HEK293 (cell line): ENCODE data around the gene DOCK4.

Source experiments
- CTCF ChIA-PET: fragments of 350-600 bp; formaldehyde crosslinking; extraction: SDS; loops from one replicate; lab custom pipeline; 2021; ENCODE audit warnings: antibody characterized with exemption; lab: Yijun Ruan, JAX
- POLR2A ChIA-PET: fragments of 300-600 bp; formaldehyde crosslinking; extraction: SDS; loops from one replicate; lab custom pipeline; 2020; ENCODE audit warnings: antibody characterized with exemption, inconsistent platforms; lab: Yijun Ruan, JAX
- H3K27ac ChIP-seq: fragments of 200-500 bp; sonication (Bioruptor generic); 2 replicates; pipeline ENCODE4 v1.5.1; 2014; ENCODE audit warnings: low read depth, low read length, control low read depth, inconsistent platforms; ENCODE audit errors: extremely low read depth
- H3K36me3 ChIP-seq, 2 experiments: fragments of 200-500 bp in 1 of 2; sonication (Bioruptor generic) in 1 of 2; 1 replicate in 1 of 2; 2 replicates in 1 of 2; pipeline ENCODE4 v1.5.1; 2014 to 2017; ENCODE audit warnings: inconsistent platforms in 2 of 2, low read length in 2 of 2; ENCODE audit not compliant: control insufficient read depth in 2 of 2, insufficient read depth in 1 of 2
- H3K4me1 ChIP-seq: fragments of 200-500 bp; sonication (Bioruptor generic); 2 replicates; pipeline ENCODE4 v1.5.1; 2014; ENCODE audit warnings: mild to moderate bottlenecking, low read length, inconsistent platforms; ENCODE audit not compliant: control insufficient read depth, insufficient read depth
- H3K4me3 ChIP-seq: 2 replicates; pipeline ENCODE4 v1.5.1; 2011; ENCODE audit warnings: low read depth, mild to moderate bottlenecking, control low read depth, low read length, moderate library complexity
- H3K9me3 ChIP-seq: fragments of 200-500 bp; sonication (Bioruptor generic); 2 replicates; pipeline ENCODE4 v1.5.1; 2014; ENCODE audit warnings: low read depth, low read length, inconsistent platforms; ENCODE audit not compliant: control insufficient read depth, insufficient read depth
- GFI1B ChIP-seq: fragments of 450-650 bp; formaldehyde crosslinking; IDR thresholded peaks from 2 replicates; pipeline ENCODE4 v1.5.1; 2016; ENCODE audit warnings: missing biosample characterization, missing genetic modification characterization
- SCRT1 ChIP-seq: fragments of 450-650 bp; formaldehyde crosslinking; IDR thresholded peaks from 2 replicates; pipeline ENCODE4 v1.5.1; 2016; ENCODE audit warnings: missing biosample characterization, missing genetic modification characterization, borderline replicate concordance
- ZBTB20 ChIP-seq: fragments of 450-650 bp; formaldehyde crosslinking; IDR thresholded peaks from 2 replicates; pipeline ENCODE4 v1.5.1; 2016; ENCODE audit warnings: missing biosample characterization, missing genetic modification characterization
- ZBTB44 ChIP-seq: fragments of 450-650 bp; IDR thresholded peaks from 2 replicates; pipeline ENCODE4 v1.5.1; 2018; ENCODE audit warnings: missing biosample characterization, mild to moderate bottlenecking, missing genetic modification characterization
- ZFHX2 ChIP-seq: fragments of 450-650 bp; formaldehyde crosslinking; conservative IDR thresholded peaks from 2 replicates; pipeline ENCODE4 v1.5.1; 2016; ENCODE audit warnings: missing biosample characterization, missing genetic modification characterization
- ZFP3 ChIP-seq: fragments of 450-650 bp; formaldehyde crosslinking; IDR thresholded peaks from 2 replicates; pipeline ENCODE4 v1.5.1; 2016; ENCODE audit warnings: low read depth, missing biosample characterization, missing genetic modification characterization
- ZNF10 ChIP-seq: fragments of 450-650 bp; formaldehyde crosslinking; IDR thresholded peaks from 2 replicates; pipeline ENCODE4 v1.5.1; 2017; ENCODE audit warnings: missing biosample characterization, missing genetic modification characterization
- ZNF138 ChIP-seq: fragments of 450-650 bp; formaldehyde crosslinking; IDR thresholded peaks from 2 replicates; pipeline ENCODE4 v1.5.1; 2016; ENCODE audit warnings: missing biosample characterization, missing genetic modification characterization, borderline replicate concordance
- ZNF184 ChIP-seq: fragments of 450-650 bp; IDR thresholded peaks from 2 replicates; pipeline ENCODE4 v1.5.1; 2018; ENCODE audit warnings: missing biosample characterization, mild to moderate bottlenecking, missing genetic modification characterization
- ZNF350 ChIP-seq: fragments of 450-650 bp; formaldehyde crosslinking; IDR thresholded peaks from 2 replicates; pipeline ENCODE4 v1.5.0; 2017; ENCODE audit warnings: missing biosample characterization, mild to moderate bottlenecking, missing genetic modification characterization
- ZNF404 ChIP-seq: fragments of 450-650 bp; formaldehyde crosslinking; IDR thresholded peaks from 2 replicates; pipeline ENCODE4 v1.5.1; 2017; ENCODE audit warnings: missing biosample characterization, missing genetic modification characterization
- ZNF488 ChIP-seq: fragments of 450-650 bp; formaldehyde crosslinking; IDR thresholded peaks from 2 replicates; pipeline ENCODE4 v1.5.1; 2016; ENCODE audit warnings: missing biosample characterization, missing genetic modification characterization
- ZNF510 ChIP-seq: fragments of 450-650 bp; formaldehyde crosslinking; IDR thresholded peaks from 2 replicates; pipeline ENCODE4 v1.5.1; 2018; ENCODE audit warnings: mild to moderate bottlenecking, missing genetic modification characterization, missing biosample characterization; ENCODE audit not compliant: insufficient replicate concordance
- ZNF645 ChIP-seq: fragments of 450-650 bp; formaldehyde crosslinking; IDR thresholded peaks from 2 replicates; pipeline ENCODE4; 2016; ENCODE audit warnings: missing biosample characterization, missing genetic modification characterization
- ZNF677 ChIP-seq: fragments of 450-650 bp; IDR thresholded peaks from 2 replicates; pipeline ENCODE4 v1.5.0; 2018; ENCODE audit warnings: missing biosample characterization, mild to moderate bottlenecking, missing genetic modification characterization, moderate library complexity
- ZNF692 ChIP-seq: fragments of 450-650 bp; formaldehyde crosslinking; IDR thresholded peaks from 2 replicates; pipeline ENCODE4 v1.5.1; 2016; ENCODE audit warnings: missing biosample characterization, missing genetic modification characterization
- ZNF776 ChIP-seq: fragments of 450-650 bp; formaldehyde crosslinking; IDR thresholded peaks from 2 replicates; pipeline ENCODE4 v1.5.0; 2017; ENCODE audit warnings: missing biosample characterization, missing genetic modification characterization, borderline replicate concordance
- ZXDB ChIP-seq: fragments of 450-650 bp; formaldehyde crosslinking; IDR thresholded peaks from 2 replicates; pipeline ENCODE4 v1.5.1; 2016; ENCODE audit warnings: missing biosample characterization, missing genetic modification characterization

Gene DOCK4

GRCh38 chr7:111749625-111750024 is 456.6 kb downstream of the DOCK4 start:
- CTCF ChIA-PET: interaction anchor here (0.6 to 1.2 kb wide), 3 partner anchors 14 to 692 kb away, joined by 3 read pairs; no protein-coding TSS in a partner anchor
- Histone ChIP-seq H3K4me3 (no peak overlapping the region), H3K9me3 (no peaks in the 10 kb centered on the region), H3K27ac (no peak overlapping the region), H3K4me1 (no peaks in the 10 kb centered on the region), H3K36me3 (no peaks in the 10 kb centered on the region)
- TF ChIP-seq ZNF184 (peak; percentile 93), ZNF138 (tag by site-specific recombination) (no peak)
- POLR2A ChIA-PET: no interaction called here

- no peaks in the 10 kb centered on the region for H3K9me3 ChIP-seq
- POLR2A ChIA-PET: no interaction called here
- CTCF ChIA-PET: no interaction called here
- TF ChIP-seq ZFP3: no peak
- no peak for TF ChIP-seq ZNF645 (tag by site-specific recombination)
- no peak for TF ChIP-seq ZNF404 (tag by site-specific recombination)
- no peak for TF ChIP-seq ZNF10 (tag by site-specific recombination)
- TF ChIP-seq GFI1B (tag by site-specific recombination): no peak
- TF ChIP-seq ZXDB (tag by site-specific recombination): no peak
- no peak for TF ChIP-seq ZBTB20 (tag by site-specific recombination)
- TF ChIP-seq ZFHX2: no peak
- TF ChIP-seq ZNF510: no peak
- no peak for TF ChIP-seq ZNF488 (tag by site-specific recombination)
- TF ChIP-seq ZNF692 (tag by site-specific recombination): no peak
- TF ChIP-seq ZNF677 (tag by site-specific recombination): no peak
- TF ChIP-seq ZBTB44: no peak
- TF ChIP-seq SCRT1 (tag by site-specific recombination): no peak
- no peak for TF ChIP-seq ZNF350 (tag by site-specific recombination)
- no peak overlapping the region for H3K4me3 ChIP-seq
- no peak overlapping the region for H3K27ac ChIP-seq
- no peaks in the 10 kb centered on the region for H3K4me1 ChIP-seq
- no peaks in the 10 kb centered on the region for H3K36me3 ChIP-seq
These were observed 458.5 kb downstream of the DOCK4 start for GRCh38 chr7:111747718-111748117.

- Histone ChIP-seq H3K9me3 (no peaks in the 10 kb centered on the region), H3K27ac (no peak overlapping the region), H3K4me3 (no peak overlapping the region), H3K4me1 (no peaks in the 10 kb centered on the region)
- POLR2A ChIA-PET: no interaction called here
- TF ChIP-seq ZNF776 (tag by site-specific recombination): no peak
- TF ChIP-seq, all 188 proteins: peak for 0
- CTCF ChIA-PET: interaction anchor here (0.7 to 1.4 kb wide), 2 partner anchors 581 to 749 kb away, joined by 3 to 6 read pairs; no protein-coding TSS in a partner anchor
- no peaks in the 10 kb centered on the region for H3K36me3 ChIP-seq
These were observed 459.2 kb downstream of the DOCK4 start for GRCh38 chr7:111746950-111747349.
